Heart left ventricle (tissue), 16 donors: ENCODE measurements around the gene HACD2. TPM values are rescaled to one million over a fixed set of nuclear protein-coding genes. Genes with fewer than 3 reads are reported as not detected.

Experiments used
- ATAC-seq, 4 donors: fragments of 200-7000 bp; cut with Tn5 transposase; one replicate each; pipeline ENCODE4 v1.9.1; 2020 to 2022; ENCODE audit warnings: moderate library complexity in 4 of 4, mild to moderate bottlenecking in 3 of 4, moderate number of reproducible peaks in 1 of 4
- DNase-seq, 5 donors: peaks; one replicate each; pipeline ENCODE4 v3.0.0-alpha.2; 2020
- H3K27ac ChIP-seq, 12 donors: fragments of 200-600 bp; sonication (generic) in 4 of 12; one replicate each; pipeline versions ENCODE4 v1.5.0 to v1.8.0; 2016 to 2022; ENCODE audit warnings: mild to moderate bottlenecking in 2 of 12
- H3K27me3 ChIP-seq, 9 donors: fragments of 200-600 bp; sonication (generic) in 2 of 9; one replicate each; pipeline versions ENCODE4 v1.5.1 to v1.8.0; 2016 to 2022; ENCODE audit warnings: mild to moderate bottlenecking in 3 of 9
- H3K36me3 ChIP-seq, 9 donors: fragments of 200-600 bp; sonication (generic) in 2 of 9; one replicate each; pipeline versions ENCODE4 v1.5.0 to v1.8.0; 2018 to 2022; ENCODE audit warnings: mild to moderate bottlenecking in 2 of 9
- H3K4me1 ChIP-seq, 12 donors: fragments of 200-600 bp; sonication (generic) in 4 of 12; one replicate each; pipeline versions ENCODE4 v1.5.0 to v1.8.0; 2016 to 2022; ENCODE audit warnings: mild to moderate bottlenecking in 3 of 12
- H3K4me3 ChIP-seq, 12 donors: fragments of 200-600 bp; sonication (generic) in 4 of 12; one replicate each; pipeline versions ENCODE4 v1.5.0 to v1.8.0; 2017 to 2022; ENCODE audit warnings: mild to moderate bottlenecking in 9 of 12, moderate library complexity in 4 of 12
- H3K9me3 ChIP-seq, 12 donors: fragments of 200-600 bp; sonication (generic) in 4 of 12; one replicate each; pipeline versions ENCODE4 v1.5.0 to v1.8.0; 2016 to 2022; ENCODE audit warnings: mild to moderate bottlenecking in 1 of 12
- POLR2A ChIP-seq, 2 donors: fragments of 450-650 bp; IDR thresholded peaks; one replicate each; pipeline ENCODE4 v1.6.1; 2017; ENCODE audit warnings: antibody characterized with exemption in 2 of 2, mild to moderate bottlenecking in 2 of 2, moderate library complexity in 2 of 2
- WGBS, 4 donors: extraction: QIAGEN DNeasy Blood & Tissue Kit in 2 of 4; methylation state at CpG; one replicate each; pipeline versions ENCODE4 v1.1.5 to v1.1.7; 2013 to 2018; 5-methylcytosine and 5-hydroxymethylcytosine counted together
- intact Hi-C, 10 donors: fragments of 100-400 bp; cut with DNase I; formaldehyde crosslinking; loops; one replicate each; pipeline versions ENCODE4 v1.11.1 to v1.14.2; 2022
- polyA plus RNA-seq, 2 donors: library from polyadenylated mRNA; stranded (reverse); fragments of 200-250 nt; gene quantifications; one replicate each; pipeline ENCODE4 v1.2.3, GENCODE V29; 2013
- total RNA-seq, 9 donors: library from RNA; depleted of rRNA in 2 of 9; stranded (reverse); fragments of >200 nt in 2 of 9; fragmentation: NEBNext Ultra II Directional in 3 of 9; extraction: Animal tissue kit (Norgen Biotek cat#: 25700) in 3 of 9; gene quantifications; one replicate each; pipeline versions ENCODE4 v1.1.0 to v1.2.4, GENCODE V29; 2016 to 2023
- TF ChIP-seq, protein P1 (sequence below), 12 donors: fragments of 200-600 bp; sonication (generic) in 4 of 12; IDR thresholded peaks; one replicate each; pipeline versions ENCODE4 v1.5.0 to v1.8.0; 2018 to 2022; ENCODE audit warnings: antibody characterized with exemption in 12 of 12, mild to moderate bottlenecking in 5 of 12
- donor health status: ischemic (EF 13 %, LVEDD 7.1; RV severe dilation, severe dysfunction).
- donor health status: healthy with polysubstance abuse.
- donor health status: DM: no; HTN: yes; CAD: no.
- donor health status: DM: no; HTN: no; CAD: no.
- donor health status: ischemic (EF 25% LVEDD 6.9; RV normal size, moderate dysfunction).
- donor health status: ischemic (EF 25% LVEDD 5.7; RV mildly dilated, moderate dysfunction).
- donor health status: healthy.
- donor health status: DM: yes; HTN: yes; CAD: no.
- donor health status: ischemic (EF 35%, LVEDD 5.7; RV mildly dilated, moderate dysfunction).
- donor health status: nonischemic (EF 11% LVEDD 7.7; RV severe dilation, severe dysfunction).
- donor health status: DM: yes; HTN: yes; CAD: no.
- donor health status: PGD.
- donor health status: ischemic (EF 29% LVEDD 5.4; RV normal size, mild dysfunction).
- donor health status: nonischemic (EF 23%, LVEDD 6.1; RV moderate dilation, normal function).

The HACD2 gene
- total and polyA plus RNA-seq, 11 donors, result 5.6 to 23.3 (median 9.7) TPM

DNA sequence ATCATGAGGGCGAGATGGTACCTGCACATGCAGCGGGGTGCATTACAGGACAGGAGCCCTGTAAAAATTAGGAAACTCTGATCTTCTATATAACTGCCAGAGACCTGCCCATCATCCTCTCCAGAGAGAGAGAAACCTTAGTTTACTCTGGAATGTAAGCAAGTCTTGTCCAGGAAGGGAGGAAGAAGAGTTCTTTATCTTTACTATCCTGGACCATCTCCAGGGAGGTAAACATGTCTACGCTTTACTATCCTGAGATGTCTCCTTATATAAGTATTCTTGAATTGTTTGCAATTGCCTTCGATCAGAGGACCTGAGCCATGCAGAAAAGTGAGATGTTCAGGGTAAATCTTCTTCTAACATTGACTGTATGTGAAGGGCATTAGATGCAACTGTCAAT is 12.7 kb upstream of the HACD2 start:
- DNase-seq (no peak), ATAC-seq (no peak)
- H3K27me3 ChIP-seq, result no peaks in the 10 kb centered on the region
- H3K9me3 ChIP-seq, result no peaks in the 10 kb centered on the region
- H3K27ac ChIP-seq, result no peak overlapping the region
- H3K36me3 ChIP-seq, result no peaks in the 10 kb centered on the region
- intact Hi-C loops, result no loop called here
- 94 to 96% (median 95%) methylated on average over 4 of the region's 4 CpGs for WGBS, 4 donors
- H3K4me3 ChIP-seq, result no peak overlapping the region
- no peaks in the 10 kb centered on the region for H3K4me1 ChIP-seq
- no peak for TF ChIP-seq POLR2A (IDR thresholded peaks at IDR 0.05)
- TF ChIP-seq, protein P1, sequence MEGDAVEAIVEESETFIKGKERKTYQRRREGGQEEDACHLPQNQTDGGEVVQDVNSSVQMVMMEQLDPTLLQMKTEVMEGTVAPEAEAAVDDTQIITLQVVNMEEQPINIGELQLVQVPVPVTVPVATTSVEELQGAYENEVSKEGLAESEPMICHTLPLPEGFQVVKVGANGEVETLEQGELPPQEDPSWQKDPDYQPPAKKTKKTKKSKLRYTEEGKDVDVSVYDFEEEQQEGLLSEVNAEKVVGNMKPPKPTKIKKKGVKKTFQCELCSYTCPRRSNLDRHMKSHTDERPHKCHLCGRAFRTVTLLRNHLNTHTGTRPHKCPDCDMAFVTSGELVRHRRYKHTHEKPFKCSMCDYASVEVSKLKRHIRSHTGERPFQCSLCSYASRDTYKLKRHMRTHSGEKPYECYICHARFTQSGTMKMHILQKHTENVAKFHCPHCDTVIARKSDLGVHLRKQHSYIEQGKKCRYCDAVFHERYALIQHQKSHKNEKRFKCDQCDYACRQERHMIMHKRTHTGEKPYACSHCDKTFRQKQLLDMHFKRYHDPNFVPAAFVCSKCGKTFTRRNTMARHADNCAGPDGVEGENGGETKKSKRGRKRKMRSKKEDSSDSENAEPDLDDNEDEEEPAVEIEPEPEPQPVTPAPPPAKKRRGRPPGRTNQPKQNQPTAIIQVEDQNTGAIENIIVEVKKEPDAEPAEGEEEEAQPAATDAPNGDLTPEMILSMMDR (IDR thresholded peaks at IDR 0.05), result no peak

- Histone ChIP-seq H3K4me3 (no peak overlapping the region), H3K4me1 (no peaks in the 10 kb centered on the region), H3K27ac (no peak overlapping the region), H3K36me3 (peaks cover 0 to under 1% (median 0%) of the 10 kb centered on the region in 9 donors), H3K27me3 (no peaks in the 10 kb centered on the region), H3K9me3 (peaks cover 0 to 9% (median 0%) of the 10 kb centered on the region in 12 donors)
- intact Hi-C loops, result no loop called here
- TF ChIP-seq, protein P1 (IDR thresholded peaks at IDR 0.05), result no peak
- TF ChIP-seq POLR2A (IDR thresholded peaks at IDR 0.05), result no peak
- WGBS, 4 donors, result 54 to 65% (median 56%) methylated on average over 5 of the region's 5 CpGs
- no peak for DNase-seq
- ATAC-seq, result no peak
Observed at GRCh38 chr3:123595396-123596180, 10.7 kb upstream of the HACD2 start.

- Histone ChIP-seq H3K36me3 (peaks cover 0 to 3% (median 0%) of the 10 kb centered on the region in 9 donors), H3K4me3 (no peak overlapping the region), H3K27me3 (no peaks in the 10 kb centered on the region), H3K27ac (no peak overlapping the region), H3K4me1 (no peaks in the 10 kb centered on the region), H3K9me3 (peaks cover 0 to 18% (median 0%) of the 10 kb centered on the region in 12 donors)
- TF ChIP-seq POLR2A (IDR thresholded peaks at IDR 0.05), result no peak
- TF ChIP-seq, protein P1 (IDR thresholded peaks at IDR 0.05), result no peak
- no peak for DNase-seq
- intact Hi-C loops, result no loop called here
- WGBS, 4 donors, result 94 to 97% (median 97%) methylated on average over 3 of the region's 3 CpGs
- ATAC-seq, result no peak
Observed at GRCh38 chr3:123593381-123593780, 8.5 kb upstream of the HACD2 start.

DNA sequence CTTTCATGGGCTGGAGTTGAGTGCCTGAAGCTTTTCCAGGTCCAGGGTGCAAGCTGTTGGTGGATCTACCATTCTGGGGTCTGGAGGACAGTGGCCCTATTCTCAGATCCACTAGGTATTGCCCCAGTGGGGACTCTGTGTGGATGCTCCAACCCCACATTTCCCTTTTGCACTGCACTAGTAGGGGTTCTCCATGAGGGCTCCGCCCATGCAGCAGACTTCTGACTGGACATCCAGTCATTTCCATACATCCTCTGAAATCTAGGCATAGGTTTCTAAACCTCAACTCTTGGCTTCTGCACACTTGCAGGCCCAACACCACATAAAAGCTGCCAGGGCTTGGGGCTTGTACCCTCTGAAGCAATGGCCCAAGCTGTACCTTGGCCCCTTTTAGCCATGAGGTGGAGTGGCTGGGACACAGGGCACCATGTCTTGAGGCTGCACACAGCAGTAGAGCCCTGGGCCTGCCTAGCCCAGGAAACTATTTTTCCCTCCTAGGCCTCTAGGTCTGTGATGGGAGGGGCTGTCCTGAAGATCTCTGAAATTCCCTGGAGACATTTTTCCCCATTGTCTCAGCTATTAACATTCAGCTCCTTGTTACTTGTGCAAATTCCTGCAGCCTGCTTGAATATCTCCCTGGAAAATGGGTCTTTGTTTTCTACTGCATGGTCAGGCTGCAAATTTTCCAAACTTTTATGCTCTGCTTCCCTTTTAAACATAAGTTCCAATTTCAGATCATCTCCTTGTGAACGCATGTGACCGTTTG is 6.0 kb upstream of the HACD2 start:
- TF ChIP-seq POLR2A (IDR thresholded peaks at IDR 0.05), result no peak
- TF ChIP-seq, protein P1 (IDR thresholded peaks at IDR 0.05), result no peak
- peaks cover 0 to 3% (median 0%) of the 10 kb centered on the region in 9 donors for H3K36me3 ChIP-seq
- H3K27me3 ChIP-seq, result no peaks in the 10 kb centered on the region
- H3K4me1 ChIP-seq, result peaks cover 0 to 14% (median 7%) of the 10 kb centered on the region in 12 donors
- H3K27ac ChIP-seq, result no peak overlapping the region
- WGBS, 4 donors, result 96 to 99% (median 99%) methylated on average over 3 of the region's 3 CpGs
- peaks cover 0 to 18% (median 0%) of the 10 kb centered on the region in 12 donors for H3K9me3 ChIP-seq
- no peak for ATAC-seq
- intact Hi-C loops, result no loop called here
- no peak overlapping the region for H3K4me3 ChIP-seq
- DNase-seq, result no peak
